Endothelial cell of umbilical vein (primary cell): ENCODE results near the gene FAM120B. TPM values are rescaled to one million over a fixed set of nuclear protein-coding genes. Genes with fewer than 3 reads are reported as not detected.

ENCODE experiments used
- BruUV-seq: library from RNA; stranded (reverse); fragments of 400-500 nt; replicated peaks from 2 replicates; lab custom pipeline; 2021; lab: Mats Ljungman, UMichigan
- CTCF ChIA-PET: fragments of 300-600, 350-600 bp; sonication (Branson Sonifier 250); formaldehyde crosslinking; loops from one replicate; lab custom pipeline; 2021; ENCODE audit warnings: antibody characterized with exemption, inconsistent platforms; lab: Charles Lee
- POLR2A ChIA-PET: fragments of 300-600, 350-600 bp; sonication (Branson Sonifier 250); formaldehyde crosslinking; loops from one replicate; lab custom pipeline; 2021; ENCODE audit warnings: antibody characterized with exemption, inconsistent platforms; lab: Charles Lee
- DNase-seq: peaks from one replicate; pipeline ENCODE4 v3.0.0-alpha.2; 2011; ENCODE audit warnings: low read depth, low spot score
- FAIRE-seq: peaks from 2 replicates; lab custom pipeline; 2011; peaks lifted over from hg19 to GRCh38; lab: Jason Lieb, UNC
- H2AFZ ChIP-seq: 2 replicates; pipeline ENCODE4 v1.6.0; 2012; ENCODE audit warnings: low read depth, low read length, control low read depth, inconsistent platforms
- H3K27ac ChIP-seq: 2 replicates; pipeline ENCODE4 v1.5.1; 2011; ENCODE audit warnings: low read depth, mild to moderate bottlenecking, control low read depth, low read length, moderate library complexity; ENCODE audit not compliant: insufficient read depth
- H3K27me3 ChIP-seq, 2 experiments: 2 replicates each; pipeline versions ENCODE4 v1.6.0 to v1.6.1; 2011; ENCODE audit warnings: low read length in 2 of 2, mixed read lengths in 1 of 2; ENCODE audit not compliant: control insufficient read depth in 2 of 2, insufficient read depth in 2 of 2
- H3K36me3 ChIP-seq, 2 experiments: 2 replicates in 1 of 2; 3 replicates in 1 of 2; pipeline ENCODE4 v1.5.1; 2011; ENCODE audit warnings: low read length in 2 of 2, mild to moderate bottlenecking in 1 of 2, moderate library complexity in 1 of 2; ENCODE audit not compliant: control insufficient read depth in 2 of 2, insufficient read depth in 2 of 2; ENCODE audit errors: extremely low read depth in 1 of 2
- H3K4me1 ChIP-seq: 3 replicates; pipeline ENCODE4 v1.5.1; 2011; ENCODE audit warnings: mild to moderate bottlenecking, low read length; ENCODE audit not compliant: control insufficient read depth, insufficient read depth; ENCODE audit errors: extremely low read depth
- H3K4me2 ChIP-seq: 2 replicates; pipeline ENCODE4 v1.6.1; 2011; ENCODE audit warnings: low read length, control low read depth, mixed read lengths; ENCODE audit not compliant: insufficient read depth
- H3K4me3 ChIP-seq, 3 experiments: fragments of 200-600 bp in 1 of 3; sonication (generic), shearing (Covaris generic) in 1 of 3; replicated peaks in 1 of 3; 2 replicates each; pipeline ENCODE4 v1.5.1; 2011 to 2016; ENCODE audit warnings: control low read depth in 3 of 3, low read length in 3 of 3, mild to moderate bottlenecking in 2 of 3, inconsistent platforms in 1 of 3, low read depth in 1 of 3, moderate library complexity in 1 of 3; ENCODE audit not compliant: insufficient read depth in 1 of 3
- H3K79me2 ChIP-seq: 2 replicates; pipeline ENCODE4 v1.6.0; 2012; ENCODE audit warnings: low read length, inconsistent platforms; ENCODE audit not compliant: control insufficient read depth, insufficient read depth
- H3K9ac ChIP-seq: replicated peaks from 2 replicates; pipeline ENCODE3; 2011; ENCODE audit warnings: low read length, control low read depth; ENCODE audit not compliant: insufficient read depth; ENCODE audit errors: extremely low read depth
- H3K9me1 ChIP-seq: replicated peaks from 3 replicates; pipeline ENCODE4 v1.6.0; 2011; ENCODE audit warnings: mild to moderate bottlenecking, low read length; ENCODE audit not compliant: control insufficient read depth, insufficient read depth; ENCODE audit errors: extremely low read depth
- H3K9me3 ChIP-seq: replicated peaks from 2 replicates; pipeline ENCODE4 v1.5.1; 2012; ENCODE audit warnings: low read length, inconsistent platforms; ENCODE audit not compliant: control insufficient read depth, insufficient read depth
- H4K20me1 ChIP-seq: replicated peaks from 2 replicates; pipeline ENCODE3; 2011; ENCODE audit warnings: mild to moderate bottlenecking, low read length; ENCODE audit not compliant: control insufficient read depth, insufficient read depth; ENCODE audit errors: extremely low read depth
- EZH2 ChIP-seq: IDR thresholded peaks from 2 replicates; pipeline ENCODE4 v1.6.1; 2012; ENCODE audit warnings: borderline replicate concordance, low read depth, mild to moderate bottlenecking, moderate library complexity, low read length, inconsistent platforms; ENCODE audit not compliant: severe bottlenecking
- FOS ChIP-seq: IDR thresholded peaks from 2 replicates; pipeline ENCODE4 v1.6.1; 2011; ENCODE audit warnings: mild to moderate bottlenecking, low read length, moderate library complexity, borderline replicate concordance; ENCODE audit not compliant: insufficient read depth
- GATA2 ChIP-seq: IDR thresholded peaks from 2 replicates; pipeline ENCODE4 v1.7.0; 2011; ENCODE audit warnings: low read depth, mild to moderate bottlenecking, moderate library complexity, mixed read lengths, low read length; ENCODE audit not compliant: insufficient read length, insufficient read depth
- JUN ChIP-seq: IDR thresholded peaks from 2 replicates; pipeline ENCODE4 v1.6.1; 2011; ENCODE audit warnings: borderline replicate concordance, low read depth; ENCODE audit not compliant: insufficient read length, insufficient read depth
- MAX ChIP-seq: IDR thresholded peaks from 2 replicates; pipeline ENCODE4 v1.6.1; 2011; ENCODE audit not compliant: insufficient read depth, insufficient read length
- MYC ChIP-seq: IDR thresholded peaks from one replicate; pipeline ENCODE4 v1.6.1; 2011; ENCODE audit warnings: mild to moderate bottlenecking, low read depth, low read length
- POLR2A ChIP-seq: IDR thresholded peaks from 2 replicates; pipeline ENCODE4 v1.6.1; 2012; ENCODE audit warnings: low read depth, mild to moderate bottlenecking, control low read depth, low read length
- POLR2AphosphoS5 ChIP-seq: IDR thresholded peaks from 2 replicates; pipeline ENCODE4 v1.6.1; 2012; ENCODE audit warnings: low read depth, mild to moderate bottlenecking, control low read depth, low read length, moderate library complexity; ENCODE audit not compliant: insufficient read depth
- dilution Hi-C: fragments of 300-500 bp; cut with MboI; formaldehyde crosslinking; loops from one replicate; pipeline ENCODE4 v1.15.0; 2019; ENCODE audit warnings: low sequenced_read_pairs; ENCODE audit not compliant: extremely low pct_ligation_motif_present
- intact Hi-C: fragments of 100-400 bp; cut with micrococcal nuclease; formaldehyde crosslinking; loops from one replicate; pipeline ENCODE4 v1.10.0; 2022
- polyA plus RNA-seq, 4 experiments: library from polyadenylated mRNA; depleted of rRNA in 3 of 4; stranded (reverse) in 3 of 4; unstranded in 1 of 4; fragments of >200 nt; gene quantifications; 2 replicates each; pipeline versions ENCODE4 v1.2.1 to v1.2.3, GENCODE V29; 2011 to 2012; ENCODE audit warnings: missing spikeins in 1 of 4
- total RNA-seq: library from RNA; stranded (reverse); gene quantifications from 2 replicates; pipeline ENCODE4 v1.2.3, GENCODE V29; 2021
- TF ChIP-seq, protein P1 (sequence below), 2 donors: IDR thresholded peaks; 1 replicate in 1 of 2; 2 replicates in 1 of 2; pipeline ENCODE4 v1.5.1; 2011; ENCODE audit warnings: low read length in 2 of 2, mild to moderate bottlenecking in 2 of 2, moderate library complexity in 2 of 2, control low read depth in 1 of 2, inconsistent platforms in 1 of 2, low read depth in 1 of 2; ENCODE audit not compliant: insufficient read depth in 1 of 2; ENCODE audit errors: extremely low read depth in 1 of 2

FAM120B gene
- total and polyA plus RNA-seq, 2 donors (not counting 3 experiments of a cell fraction or from before 2014, with no cell fraction given): 10.8 to 28.2 TPM

- dilution Hi-C loops (no loop called here), intact Hi-C loops (no loop called here)
- H3K79me2 ChIP-seq: no peaks in the 10 kb centered on the region
- H3K36me3 ChIP-seq: no peaks in the 10 kb centered on the region
- H3K4me3 ChIP-seq: no peak overlapping the region
- no peaks in the 10 kb centered on the region for H3K9me1 ChIP-seq
- POLR2A ChIA-PET: no interaction called here
- BruUV-seq: no TSS peak
- DNase-seq (no peak), FAIRE-seq (no peak)
- H4K20me1 ChIP-seq: no peaks in the 10 kb centered on the region
- TF ChIP-seq, protein P1, sequence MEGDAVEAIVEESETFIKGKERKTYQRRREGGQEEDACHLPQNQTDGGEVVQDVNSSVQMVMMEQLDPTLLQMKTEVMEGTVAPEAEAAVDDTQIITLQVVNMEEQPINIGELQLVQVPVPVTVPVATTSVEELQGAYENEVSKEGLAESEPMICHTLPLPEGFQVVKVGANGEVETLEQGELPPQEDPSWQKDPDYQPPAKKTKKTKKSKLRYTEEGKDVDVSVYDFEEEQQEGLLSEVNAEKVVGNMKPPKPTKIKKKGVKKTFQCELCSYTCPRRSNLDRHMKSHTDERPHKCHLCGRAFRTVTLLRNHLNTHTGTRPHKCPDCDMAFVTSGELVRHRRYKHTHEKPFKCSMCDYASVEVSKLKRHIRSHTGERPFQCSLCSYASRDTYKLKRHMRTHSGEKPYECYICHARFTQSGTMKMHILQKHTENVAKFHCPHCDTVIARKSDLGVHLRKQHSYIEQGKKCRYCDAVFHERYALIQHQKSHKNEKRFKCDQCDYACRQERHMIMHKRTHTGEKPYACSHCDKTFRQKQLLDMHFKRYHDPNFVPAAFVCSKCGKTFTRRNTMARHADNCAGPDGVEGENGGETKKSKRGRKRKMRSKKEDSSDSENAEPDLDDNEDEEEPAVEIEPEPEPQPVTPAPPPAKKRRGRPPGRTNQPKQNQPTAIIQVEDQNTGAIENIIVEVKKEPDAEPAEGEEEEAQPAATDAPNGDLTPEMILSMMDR (IDR thresholded peaks at IDR 0.05; ENCODE audit: extremely low read depth in 1 of 2, insufficient read depth in 1 of 2, low read depth in 1 of 2, low read length in 2 of 2): no peak
- no peak for TF ChIP-seq GATA2
- TF ChIP-seq JUN: no peak
- no peak for TF ChIP-seq POLR2A
- no peak for TF ChIP-seq MAX
- no peak for TF ChIP-seq MYC
- TF ChIP-seq POLR2AphosphoS5: no peak
- no peak for TF ChIP-seq FOS
- TF ChIP-seq EZH2: no peak
- CTCF ChIA-PET: no interaction called here
- no peak overlapping the region for H3K27ac ChIP-seq
- no peaks in the 10 kb centered on the region for H3K9me3 ChIP-seq
- no peak overlapping the region for H3K4me2 ChIP-seq
- H3K9ac ChIP-seq: no peak overlapping the region
- peaks cover 2% of the 10 kb centered on the region for H3K4me1 ChIP-seq
- no peak overlapping the region for H2AFZ ChIP-seq
- H3K27me3 ChIP-seq: no peaks in the 10 kb centered on the region
These were observed 148.1 kb downstream of the FAM120B start for GRCh38 chr6:170454512-170455285.
